GF-D8 (cell line): ENCODE measurements around the gene CCDC74B.
"Not testable (repeated sequence)": the region's sequence is repeated elsewhere in the genome, so short reads cannot be mapped to it uniquely, and the experiment has no call there.

Source experiments
- DNase-seq: peaks from one replicate; lab custom pipeline; 2025; lab: John Stamatoyannopoulos, UW

Gene CCDC74B

GRCh38 chr2:130102597-130103363 is 42.1 kb downstream of the CCDC74B start:
- DNase-seq = not testable (repeated sequence)
